Mesenchymal stem cell (in vitro differentiated cells and primary cell): ENCODE measurements around the gene BAHD1.

ENCODE experiments used
- DNase-seq: peaks from one replicate; pipeline ENCODE4 v3.0.0-alpha.2; 2013
- H2AFZ ChIP-seq: one replicate; pipeline ENCODE4 v1.6.1; 2013; ENCODE audit warnings: low read depth, mild to moderate bottlenecking, control low read depth, inconsistent platforms, low read length, moderate library complexity
- H2AK5ac ChIP-seq: 2 replicates; pipeline ENCODE4 v1.6.1; 2013; ENCODE audit warnings: low read length, moderate library complexity, mild to moderate bottlenecking, inconsistent platforms; ENCODE audit not compliant: severe bottlenecking
- H2BK120ac ChIP-seq: one replicate; pipeline ENCODE4 v1.6.1; 2013; ENCODE audit warnings: low read depth, mild to moderate bottlenecking, inconsistent platforms, low read length, moderate library complexity
- H2BK12ac ChIP-seq, 2 experiments: one replicate each; pipeline ENCODE4 v1.6.1; 2013; ENCODE audit warnings: inconsistent platforms in 2 of 2, low read length in 2 of 2, mild to moderate bottlenecking in 2 of 2, moderate library complexity in 2 of 2, control low read depth in 1 of 2
- H2BK15ac ChIP-seq: one replicate; pipeline ENCODE4 v1.6.1; 2013; ENCODE audit warnings: mild to moderate bottlenecking, low read depth, inconsistent platforms; ENCODE audit not compliant: poor library complexity, severe bottlenecking
- H2BK5ac ChIP-seq: 2 replicates; pipeline ENCODE4 v1.6.1; 2013; ENCODE audit warnings: low read depth, mild to moderate bottlenecking, low read length, control low read depth, inconsistent platforms; ENCODE audit not compliant: poor library complexity, severe bottlenecking
- H3K14ac ChIP-seq, 2 experiments: one replicate each; pipeline ENCODE4 v1.6.1; 2013; ENCODE audit warnings: inconsistent platforms in 2 of 2, low read length in 2 of 2, control low read depth in 1 of 2, mild to moderate bottlenecking in 1 of 2, moderate library complexity in 1 of 2
- H3K18ac ChIP-seq, 2 experiments: one replicate each; pipeline ENCODE4 v1.6.1; 2013; ENCODE audit warnings: inconsistent platforms in 2 of 2, low read length in 2 of 2, control low read depth in 1 of 2, low read depth in 1 of 2, mild to moderate bottlenecking in 1 of 2
- H3K23ac ChIP-seq, 2 experiments: one replicate each; pipeline ENCODE4 v1.6.1; 2013; ENCODE audit warnings: inconsistent platforms in 2 of 2, low read length in 2 of 2, mild to moderate bottlenecking in 2 of 2, moderate library complexity in 2 of 2, control low read depth in 1 of 2
- H3K27ac ChIP-seq: 2 replicates; pipeline ENCODE4 v1.5.1; 2013; ENCODE audit warnings: mild to moderate bottlenecking, moderate library complexity, low read length, control low read depth, inconsistent platforms; ENCODE audit not compliant: poor library complexity, severe bottlenecking
- H3K27me3 ChIP-seq, 2 experiments: 2 replicates each; pipeline versions ENCODE4 v1.6.1 to v1.7.0; 2013; ENCODE audit warnings: low read length in 2 of 2, mild to moderate bottlenecking in 2 of 2, moderate library complexity in 2 of 2, control low read depth in 1 of 2, inconsistent platforms in 1 of 2; ENCODE audit not compliant: control insufficient read depth in 1 of 2, insufficient read depth in 1 of 2
- H3K36me3 ChIP-seq, 2 experiments: 2 replicates each; pipeline versions ENCODE4 v1.6.1 to v1.7.0; 2013; ENCODE audit warnings: low read length in 2 of 2, control low read depth in 1 of 2, inconsistent platforms in 1 of 2, low read depth in 1 of 2, mild to moderate bottlenecking in 1 of 2; ENCODE audit not compliant: insufficient read depth in 2 of 2, control insufficient read depth in 1 of 2
- H3K4ac ChIP-seq, 2 experiments: one replicate each; pipeline ENCODE4 v1.6.1; 2013; ENCODE audit warnings: inconsistent platforms in 2 of 2, low read length in 2 of 2, mild to moderate bottlenecking in 2 of 2, moderate library complexity in 2 of 2, control low read depth in 1 of 2, low read depth in 1 of 2
- H3K4me1 ChIP-seq: 2 replicates; pipeline ENCODE4 v1.6.1; 2013; ENCODE audit warnings: low read depth, low read length, control low read depth; ENCODE audit not compliant: control insufficient read depth, insufficient read depth
- H3K4me2 ChIP-seq: 2 replicates; pipeline ENCODE4 v1.6.1; 2013; ENCODE audit warnings: low read length, mild to moderate bottlenecking, inconsistent platforms; ENCODE audit not compliant: poor library complexity, severe bottlenecking
- H3K4me3 ChIP-seq, 2 experiments: 2 replicates each; pipeline versions ENCODE4 v1.5.1 to v1.7.0; 2013; ENCODE audit warnings: low read length in 2 of 2, mild to moderate bottlenecking in 2 of 2, control low read depth in 1 of 2, low read depth in 1 of 2; ENCODE audit not compliant: insufficient read depth in 1 of 2
- H3K79me1 ChIP-seq: replicated peaks from 2 replicates; pipeline ENCODE4 v1.6.1; 2013; ENCODE audit warnings: mild to moderate bottlenecking, control low read depth, low read length, inconsistent platforms; ENCODE audit not compliant: poor library complexity, severe bottlenecking
- H3K9ac ChIP-seq: 2 replicates; pipeline ENCODE4 v1.7.0; 2013; ENCODE audit warnings: mild to moderate bottlenecking, low read length, moderate library complexity
- H3K9me3 ChIP-seq: 2 replicates; pipeline ENCODE4 v1.7.0; 2013; ENCODE audit warnings: mild to moderate bottlenecking, low read length; ENCODE audit not compliant: control insufficient read depth
- H4K8ac ChIP-seq: one replicate; pipeline ENCODE4 v1.6.1; 2013; ENCODE audit warnings: inconsistent platforms, mild to moderate bottlenecking, low read length, moderate library complexity
- H4K91ac ChIP-seq: one replicate; pipeline ENCODE4 v1.6.1; 2013; ENCODE audit warnings: mild to moderate bottlenecking, low read length, inconsistent platforms
- WGBS: methylation state at CpG from one replicate; pipeline ENCODE4 v1.1.7; 2013; ENCODE audit warnings: mixed read lengths; 5-methylcytosine and 5-hydroxymethylcytosine counted together

The BAHD1 gene

GRCh38 chr15:40512440-40512839, 71.7 kb downstream of the BAHD1 start:
- no peak for DNase-seq
- no peak overlapping the region for H2BK5ac ChIP-seq
- no peak overlapping the region for H3K14ac ChIP-seq
- H3K18ac ChIP-seq = no peak overlapping the region
- H3K9ac ChIP-seq = no peak overlapping the region
- H2BK12ac ChIP-seq = no peak overlapping the region
- no peak overlapping the region for H3K27ac ChIP-seq
- no peak overlapping the region for H3K4ac ChIP-seq
- H3K4me3 ChIP-seq = no peak overlapping the region
- no peak overlapping the region for H3K23ac ChIP-seq
- no peak overlapping the region for H2AFZ ChIP-seq
- no peak overlapping the region for H4K8ac ChIP-seq
- no peak overlapping the region for H2BK15ac ChIP-seq
- WGBS = 95% methylated on average over 2 of the region's 2 CpGs
- no peak overlapping the region for H2BK120ac ChIP-seq
- no peak overlapping the region for H4K91ac ChIP-seq
- no peaks in the 10 kb centered on the region for H3K36me3 ChIP-seq
- peaks cover 14 to 23% of the 10 kb centered on the region in 2 experiments for H3K27me3 ChIP-seq
- no peaks in the 10 kb centered on the region for H3K9me3 ChIP-seq
- no peaks in the 10 kb centered on the region for H3K79me1 ChIP-seq
- no peak overlapping the region for H3K4me2 ChIP-seq
- no peak overlapping the region for H2AK5ac ChIP-seq
- peaks cover 12% of the 10 kb centered on the region for H3K4me1 ChIP-seq

- Histone ChIP-seq H4K91ac (no peak overlapping the region), H2BK120ac (no peak overlapping the region), H4K8ac (no peak overlapping the region), H3K23ac (no peak overlapping the region), H3K79me1 (no peaks in the 10 kb centered on the region), H3K4me2 (no peak overlapping the region), H3K9ac (no peak overlapping the region), H3K9me3 (no peaks in the 10 kb centered on the region), H2BK5ac (no peak overlapping the region), H2AK5ac (no peak overlapping the region), H3K14ac (no peak overlapping the region), H3K4ac (no peak overlapping the region), H3K27ac (no peak overlapping the region), H3K36me3 (no peaks in the 10 kb centered on the region), H3K4me3 (no peak overlapping the region), H3K4me1 (peaks cover 12% of the 10 kb centered on the region), H3K18ac (no peak overlapping the region), H2BK12ac (no peak overlapping the region), H2BK15ac (no peak overlapping the region), H3K27me3 (peaks cover 14 to 23% of the 10 kb centered on the region in 2 experiments), H2AFZ (no peak overlapping the region)
- 93% methylated on average over 5 of the region's 5 CpGs for WGBS
- no peak for DNase-seq
Measured at GRCh38 chr15:40513609-40514008, 72.9 kb downstream of the BAHD1 start.

- Histone ChIP-seq H2AK5ac (no peak overlapping the region), H3K14ac (no peak overlapping the region), H3K4ac (no peak overlapping the region), H3K27ac (no peak overlapping the region), H3K9ac (no peak overlapping the region), H3K4me1 (peaks cover 12% of the 10 kb centered on the region), H3K36me3 (no peaks in the 10 kb centered on the region), H3K23ac (no peak overlapping the region), H3K4me2 (no peak overlapping the region), H3K9me3 (no peaks in the 10 kb centered on the region), H3K18ac (no peak overlapping the region), H2BK12ac (no peak overlapping the region), H2BK15ac (no peak overlapping the region), H4K91ac (no peak overlapping the region), H2BK5ac (no peak overlapping the region), H4K8ac (no peak overlapping the region), H2BK120ac (no peak overlapping the region), H3K4me3 (no peak overlapping the region), H3K27me3 (peaks cover under 1 to 9% of the 10 kb centered on the region in 2 experiments), H3K79me1 (no peaks in the 10 kb centered on the region), H2AFZ (no peak overlapping the region)
- no peak for DNase-seq
- WGBS = 100% methylated on average over 1 of the region's 2 CpGs
Measured at GRCh38 chr15:40516322-40516721, 75.6 kb downstream of the BAHD1 start.
